GM19438 (cell line): ENCODE data around the gene ZNF26.
"Not testable (repeated sequence)": the region's sequence is repeated elsewhere in the genome, so short reads cannot be mapped to it uniquely, and the experiment has no call there.

Source experiments
- ATAC-seq: cut with Tn5 transposase; IDR thresholded peaks from one replicate; pipeline ENCODE4 v1.9.1; 2021; ENCODE audit warnings: low read depth; ENCODE audit not compliant: unreplicated experiment

ZNF26 gene

DNA sequence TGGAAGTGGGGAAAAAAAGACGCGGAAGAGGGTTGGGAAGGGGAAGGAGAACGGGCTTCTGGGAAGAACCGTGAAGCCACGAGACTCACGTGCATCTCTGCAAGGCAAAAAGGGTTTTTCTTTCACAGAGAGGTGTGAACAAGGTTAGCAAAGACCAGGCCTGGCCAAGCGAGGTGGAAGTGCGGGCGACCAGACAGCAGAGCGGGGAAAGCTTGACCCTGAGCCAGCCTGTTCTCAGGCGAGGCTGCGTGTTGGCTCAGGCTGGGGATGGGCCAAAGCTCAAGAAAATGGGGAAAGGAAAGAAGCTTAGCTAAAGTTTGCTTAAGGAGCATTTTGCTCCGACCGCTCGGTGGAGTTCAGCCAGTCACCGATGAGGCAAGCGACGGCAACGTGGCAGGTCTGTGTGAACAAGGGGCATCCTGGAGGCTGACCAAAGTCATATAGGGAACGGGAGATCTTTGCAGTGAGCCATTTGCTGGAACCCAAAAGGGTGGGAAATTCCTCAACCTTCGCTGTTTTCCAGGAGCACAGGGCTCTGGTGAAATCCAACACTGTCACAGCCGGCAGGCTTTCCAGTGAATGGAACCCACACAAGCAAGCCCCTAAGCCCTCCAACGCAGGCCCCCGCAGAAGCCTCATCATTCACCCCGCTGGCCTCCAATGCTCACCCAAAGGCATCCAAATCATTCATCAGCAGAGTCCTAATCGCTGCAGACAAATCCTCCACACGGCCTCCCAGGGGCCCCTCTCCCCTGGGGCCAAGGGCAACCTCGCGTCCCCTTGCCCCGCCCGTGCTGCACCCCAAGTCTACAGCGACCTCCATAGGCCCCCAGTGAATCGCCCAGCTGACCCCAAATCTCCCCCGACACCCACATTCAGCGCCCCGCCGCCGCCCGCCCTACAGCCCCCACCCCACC is 30.8 kb upstream of the ZNF26 start:
- ATAC-seq, result peak; percentile 41

- ATAC-seq, result peak; percentile 96
These were observed 30.0 kb upstream of the ZNF26 start, which contains the start of gene ZNF605 for GRCh38 chr12:132956011-132956788. Gene ZNF605 (minus strand): TSS chr12:132956306. CDS start chr12:132945635, 10,671 bp downstream.

DNA sequence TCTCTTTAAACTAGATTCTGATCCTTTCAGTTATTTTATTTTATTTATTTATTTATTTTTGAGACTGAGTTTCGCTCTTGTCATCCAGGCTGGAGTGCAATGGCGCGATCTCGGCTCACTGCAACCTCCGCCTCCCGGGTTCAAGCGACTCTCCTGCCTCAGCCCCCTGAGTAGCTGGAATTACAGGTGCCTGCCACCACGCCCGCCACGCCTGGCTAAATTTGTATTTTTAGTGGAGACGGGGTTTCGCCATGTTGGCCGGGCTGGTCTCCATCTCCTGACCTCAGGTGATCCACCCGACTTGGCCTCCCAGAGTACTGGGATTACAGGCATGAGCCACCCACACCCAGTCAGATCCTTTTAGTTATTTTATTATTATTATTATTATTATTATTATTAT is 24.4 kb upstream of the ZNF26 start:
- ATAC-seq, result not testable (repeated sequence)

DNA sequence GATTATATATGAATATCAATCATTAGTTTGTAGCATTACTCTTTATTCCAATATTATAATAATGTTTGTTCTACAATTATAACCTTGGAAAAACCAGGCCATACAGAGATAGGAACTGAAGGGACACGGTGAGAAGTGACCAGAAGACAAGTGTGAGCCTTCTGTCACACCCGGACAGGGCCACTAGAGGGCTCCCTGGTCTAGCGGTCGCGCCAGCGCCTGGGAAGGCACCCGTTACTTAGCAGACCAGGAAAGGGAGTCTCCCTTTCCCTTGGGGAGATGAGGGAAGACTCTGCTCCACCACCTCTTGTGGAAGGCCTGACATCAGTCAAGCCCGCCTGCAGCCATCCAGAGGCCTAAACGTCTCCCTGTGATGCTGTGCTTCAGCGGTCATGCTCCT is 22.2 kb upstream of the ZNF26 start:
- not testable (repeated sequence) for ATAC-seq

DNA sequence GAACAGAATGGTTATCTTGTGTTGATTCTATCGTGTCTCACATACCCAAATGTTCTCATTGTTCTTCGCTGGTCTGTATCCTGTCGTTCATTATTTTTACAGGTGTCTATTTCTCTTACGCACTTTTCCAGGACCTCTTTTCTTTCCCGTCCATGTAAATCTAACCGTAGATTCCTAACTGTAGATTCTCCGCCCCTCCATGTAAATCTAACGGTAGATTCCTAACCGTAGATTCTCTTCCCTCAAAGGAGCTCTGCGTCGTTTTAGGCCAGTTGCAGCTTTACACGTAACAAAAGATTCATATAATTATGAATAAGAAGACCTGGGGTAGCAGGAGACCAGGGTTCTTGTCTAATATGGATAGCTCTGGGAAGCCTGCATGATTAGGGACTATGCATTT is 20.4 kb upstream of the ZNF26 start:
- ATAC-seq, result no peak

- no peak for ATAC-seq
These were observed 19.3 kb upstream of the ZNF26 start for GRCh38 chr12:132966676-132967415.

GRCh38 chr12:132967736-132968135 is 18.4 kb upstream of the ZNF26 start:
- no peak for ATAC-seq

GRCh38 chr12:132972374-132972773 is 13.8 kb upstream of the ZNF26 start:
- no peak for ATAC-seq

DNA sequence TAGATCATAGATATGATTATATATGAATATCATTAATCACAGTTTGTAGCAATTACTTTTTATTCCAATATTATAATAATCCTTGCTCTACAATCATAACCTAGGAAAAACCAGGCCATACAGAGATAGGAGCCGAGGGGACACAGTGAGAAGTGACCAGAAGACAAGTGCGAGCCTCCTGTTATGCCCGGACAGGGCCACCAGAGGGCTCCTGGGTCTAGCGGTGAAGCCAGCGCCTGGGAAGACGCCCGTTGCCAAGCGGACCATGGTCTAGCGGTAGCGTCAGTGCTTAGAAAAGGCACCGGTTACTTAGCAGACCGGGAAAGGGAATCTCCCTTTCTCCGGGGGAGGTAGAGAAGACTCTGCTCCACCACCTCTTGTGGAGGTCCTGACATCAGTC is 9.3 kb upstream of the ZNF26 start:
- not testable (repeated sequence) for ATAC-seq

DNA sequence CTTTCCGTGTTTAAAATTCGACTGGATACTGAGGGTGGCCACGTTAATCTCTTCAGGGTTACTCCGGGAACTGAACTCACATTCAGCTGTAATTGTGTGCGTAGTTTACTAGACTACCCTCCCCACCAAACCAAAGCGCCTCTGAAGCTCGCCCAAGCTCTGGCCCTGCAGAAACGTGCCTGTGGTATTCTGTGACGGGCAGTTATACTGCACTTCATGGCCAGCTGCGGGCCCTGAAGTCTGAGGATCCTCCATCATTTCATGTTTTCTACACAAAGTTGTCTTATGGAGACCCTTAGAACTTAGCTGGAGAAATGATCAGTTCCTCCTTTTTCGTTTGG is 688 bp downstream of the ZNF26 start:
- no peak for ATAC-seq

- no peak for ATAC-seq
These were observed 12.6 kb downstream of the ZNF26 start for GRCh38 chr12:132998741-132999140.

DNA sequence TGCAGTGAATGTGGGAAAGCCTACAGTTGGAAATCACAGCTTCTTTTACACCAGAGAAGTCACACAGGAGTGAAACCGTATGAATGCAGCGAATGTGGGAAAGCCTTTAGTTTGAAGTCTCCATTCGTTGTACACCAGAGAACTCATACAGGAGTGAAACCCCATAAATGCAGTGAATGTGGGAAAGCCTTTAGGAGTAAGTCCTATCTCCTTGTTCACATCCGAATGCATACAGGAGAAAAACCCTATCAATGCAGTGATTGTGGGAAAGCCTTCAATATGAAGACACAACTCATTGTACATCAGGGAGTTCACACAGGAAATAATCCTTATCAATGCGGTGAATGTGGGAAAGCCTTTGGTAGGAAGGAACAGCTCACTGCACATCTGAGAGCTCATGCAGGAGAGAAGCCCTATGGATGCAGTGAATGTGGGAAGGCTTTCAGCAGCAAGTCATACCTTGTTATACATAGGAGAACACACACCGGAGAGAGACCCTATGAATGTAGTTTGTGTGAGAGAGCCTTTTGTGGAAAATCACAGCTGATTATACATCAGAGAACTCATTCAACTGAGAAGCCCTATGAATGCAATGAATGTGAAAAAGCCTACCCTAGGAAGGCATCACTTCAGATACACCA is 24.6 kb downstream of the ZNF26 start:
- ATAC-seq, result no peak

DNA sequence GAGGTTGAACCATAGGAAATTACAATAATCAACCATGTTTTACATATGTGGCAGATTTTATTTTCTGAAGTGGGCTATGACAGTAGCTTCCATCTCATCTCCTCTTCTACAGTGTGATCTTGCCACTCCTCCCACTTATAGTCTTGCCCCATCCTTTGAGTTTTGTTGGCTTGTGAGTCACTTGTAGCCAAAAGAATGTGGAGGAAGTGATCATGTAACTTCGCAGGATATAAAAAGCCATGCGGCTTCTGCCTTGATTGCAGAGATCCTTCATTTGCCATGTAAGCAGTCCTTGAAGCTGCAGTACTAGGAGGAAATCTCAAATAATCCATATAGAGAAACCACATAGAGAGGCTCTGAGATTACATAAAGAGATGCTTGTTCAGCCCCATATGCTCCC is 37.4 kb downstream of the ZNF26 start:
- no peak for ATAC-seq

- ATAC-seq, result no peak
These were observed 40.8 kb downstream of the ZNF26 start for GRCh38 chr12:133026996-133027395.

GRCh38 chr12:133037207-133038005 is 51.2 kb downstream of the ZNF26 start, which contains the start of gene ZNF84:
Gene ZNF84 (plus strand): TSS chr12:133037509. CDS start chr12:133041468, 3,959 bp downstream.
- ATAC-seq, result peak; percentile 89

DNA sequence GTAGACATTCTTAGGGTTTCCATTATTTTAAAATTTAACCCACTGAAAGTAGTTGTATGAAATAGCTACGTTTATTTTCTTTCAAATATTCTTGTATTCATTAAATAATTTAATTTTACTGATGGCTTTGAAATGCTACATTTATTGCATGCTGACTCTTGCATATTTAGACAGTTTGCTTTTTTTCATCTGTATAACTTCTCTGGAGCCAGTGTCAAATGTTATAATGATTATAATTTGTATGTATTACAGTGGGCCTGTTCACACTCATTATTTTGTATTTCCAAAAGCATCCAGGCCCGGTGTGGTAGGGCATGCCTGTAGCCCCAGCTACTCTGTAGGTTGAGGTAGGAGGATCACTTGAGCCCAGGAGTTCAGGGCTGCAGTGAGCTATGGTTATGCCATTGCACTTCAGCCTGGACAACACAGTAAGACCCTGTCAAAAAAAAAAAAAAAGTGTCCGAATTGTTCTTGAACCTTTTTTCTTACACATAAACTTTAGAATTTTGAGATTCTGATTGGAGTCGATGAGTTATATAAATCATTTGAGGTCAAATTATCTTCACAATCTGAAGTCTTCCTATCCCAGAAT is 52.0 kb downstream of the ZNF26 start:
- ATAC-seq, result no peak

GRCh38 chr12:133046698-133047097 is 60.5 kb downstream of the ZNF26 start:
- ATAC-seq, result no peak

DNA sequence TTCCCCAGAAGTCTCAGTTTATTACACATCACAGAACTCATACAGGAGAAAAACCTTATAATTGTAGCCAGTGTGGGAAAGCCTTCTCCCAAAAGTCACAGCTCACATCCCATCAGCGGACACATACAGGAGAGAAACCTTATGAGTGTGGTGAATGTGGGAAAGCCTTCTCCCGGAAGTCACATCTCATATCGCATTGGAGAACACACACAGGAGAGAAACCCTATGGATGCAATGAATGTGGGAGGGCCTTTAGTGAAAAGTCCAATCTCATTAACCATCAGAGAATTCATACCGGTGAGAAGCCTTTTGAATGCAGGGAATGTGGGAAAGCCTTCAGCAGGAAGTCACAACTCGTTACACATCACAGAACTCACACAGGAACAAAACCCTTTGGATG is 71.3 kb downstream of the ZNF26 start:
- ATAC-seq, result no peak
